GM12865 (cell line): ENCODE data around the gene RPUSD4.

Experiments
- DNase-seq: peaks from one replicate; pipeline ENCODE4 v3.0.0; 2010; ENCODE audit warnings: low read depth
- H3K4me3 ChIP-seq: 2 replicates; pipeline ENCODE4 v1.5.1; 2011; ENCODE audit warnings: mild to moderate bottlenecking, low read depth, low read length, control low read depth
- CTCF ChIP-seq: IDR thresholded peaks from 2 replicates; pipeline ENCODE4 v1.5.1; 2011; ENCODE audit warnings: low read length, control low read depth, low read depth, inconsistent platforms; ENCODE audit not compliant: insufficient read depth; ENCODE audit errors: missing control alignments

Gene RPUSD4

GRCh38 chr11:126225295-126225665, 13.8 kb upstream of the RPUSD4 start:
- no peak for TF ChIP-seq CTCF
- H3K4me3 ChIP-seq = no peak overlapping the region
- DNase-seq = no peak

- DNase-seq = no peak
- no peak for TF ChIP-seq CTCF
- H3K4me3 ChIP-seq = no peak overlapping the region
Observed at GRCh38 chr11:126224647-126225294, 13.3 kb upstream of the RPUSD4 start.

- DNase-seq = no peak
- no peak overlapping the region for H3K4me3 ChIP-seq
- TF ChIP-seq CTCF = no peak
Observed at GRCh38 chr11:126219547-126219946, 8.1 kb upstream of the RPUSD4 start.

- no peak for TF ChIP-seq CTCF
- DNase-seq = no peak
- no peak overlapping the region for H3K4me3 ChIP-seq
Observed at GRCh38 chr11:126217491-126217890, 6.0 kb upstream of the RPUSD4 start.

GRCh38 chr11:126216526-126217305, 5.3 kb upstream of the RPUSD4 start:
- DNase-seq = no peak
- H3K4me3 ChIP-seq = no peak overlapping the region
- no peak for TF ChIP-seq CTCF

- no peak for DNase-seq
- TF ChIP-seq CTCF = no peak
- H3K4me3 ChIP-seq = no peak overlapping the region
Observed at GRCh38 chr11:126214841-126215240, 3.4 kb upstream of the RPUSD4 start.
